Mesenchymal stem cell (in vitro differentiated cells and primary cell): Measurements from ENCODE around the gene TXNRD1.

Experiments
- DNase-seq: peaks from one replicate; pipeline ENCODE4 v3.0.0-alpha.2; 2013
- H2AFZ ChIP-seq: one replicate; pipeline ENCODE4 v1.6.1; 2013; ENCODE audit warnings: low read depth, mild to moderate bottlenecking, control low read depth, inconsistent platforms, low read length, moderate library complexity
- H2AK5ac ChIP-seq: 2 replicates; pipeline ENCODE4 v1.6.1; 2013; ENCODE audit warnings: low read length, moderate library complexity, mild to moderate bottlenecking, inconsistent platforms; ENCODE audit not compliant: severe bottlenecking
- H2BK120ac ChIP-seq: one replicate; pipeline ENCODE4 v1.6.1; 2013; ENCODE audit warnings: low read depth, mild to moderate bottlenecking, inconsistent platforms, low read length, moderate library complexity
- H2BK12ac ChIP-seq, 2 experiments: one replicate each; pipeline ENCODE4 v1.6.1; 2013; ENCODE audit warnings: inconsistent platforms in 2 of 2, low read length in 2 of 2, mild to moderate bottlenecking in 2 of 2, moderate library complexity in 2 of 2, control low read depth in 1 of 2
- H2BK15ac ChIP-seq: one replicate; pipeline ENCODE4 v1.6.1; 2013; ENCODE audit warnings: mild to moderate bottlenecking, low read depth, inconsistent platforms; ENCODE audit not compliant: poor library complexity, severe bottlenecking
- H2BK5ac ChIP-seq: 2 replicates; pipeline ENCODE4 v1.6.1; 2013; ENCODE audit warnings: low read depth, mild to moderate bottlenecking, low read length, control low read depth, inconsistent platforms; ENCODE audit not compliant: poor library complexity, severe bottlenecking
- H3K14ac ChIP-seq, 2 experiments: one replicate each; pipeline ENCODE4 v1.6.1; 2013; ENCODE audit warnings: inconsistent platforms in 2 of 2, low read length in 2 of 2, control low read depth in 1 of 2, mild to moderate bottlenecking in 1 of 2, moderate library complexity in 1 of 2
- H3K18ac ChIP-seq, 2 experiments: one replicate each; pipeline ENCODE4 v1.6.1; 2013; ENCODE audit warnings: inconsistent platforms in 2 of 2, low read length in 2 of 2, control low read depth in 1 of 2, low read depth in 1 of 2, mild to moderate bottlenecking in 1 of 2
- H3K23ac ChIP-seq, 2 experiments: one replicate each; pipeline ENCODE4 v1.6.1; 2013; ENCODE audit warnings: inconsistent platforms in 2 of 2, low read length in 2 of 2, mild to moderate bottlenecking in 2 of 2, moderate library complexity in 2 of 2, control low read depth in 1 of 2
- H3K27ac ChIP-seq: 2 replicates; pipeline ENCODE4 v1.5.1; 2013; ENCODE audit warnings: mild to moderate bottlenecking, moderate library complexity, low read length, control low read depth, inconsistent platforms; ENCODE audit not compliant: poor library complexity, severe bottlenecking
- H3K27me3 ChIP-seq, 2 experiments: 2 replicates each; pipeline versions ENCODE4 v1.6.1 to v1.7.0; 2013; ENCODE audit warnings: low read length in 2 of 2, mild to moderate bottlenecking in 2 of 2, moderate library complexity in 2 of 2, control low read depth in 1 of 2, inconsistent platforms in 1 of 2; ENCODE audit not compliant: control insufficient read depth in 1 of 2, insufficient read depth in 1 of 2
- H3K36me3 ChIP-seq, 2 experiments: 2 replicates each; pipeline versions ENCODE4 v1.6.1 to v1.7.0; 2013; ENCODE audit warnings: low read length in 2 of 2, control low read depth in 1 of 2, inconsistent platforms in 1 of 2, low read depth in 1 of 2, mild to moderate bottlenecking in 1 of 2; ENCODE audit not compliant: insufficient read depth in 2 of 2, control insufficient read depth in 1 of 2
- H3K4ac ChIP-seq, 2 experiments: one replicate each; pipeline ENCODE4 v1.6.1; 2013; ENCODE audit warnings: inconsistent platforms in 2 of 2, low read length in 2 of 2, mild to moderate bottlenecking in 2 of 2, moderate library complexity in 2 of 2, control low read depth in 1 of 2, low read depth in 1 of 2
- H3K4me1 ChIP-seq: 2 replicates; pipeline ENCODE4 v1.6.1; 2013; ENCODE audit warnings: low read depth, low read length, control low read depth; ENCODE audit not compliant: control insufficient read depth, insufficient read depth
- H3K4me2 ChIP-seq: 2 replicates; pipeline ENCODE4 v1.6.1; 2013; ENCODE audit warnings: low read length, mild to moderate bottlenecking, inconsistent platforms; ENCODE audit not compliant: poor library complexity, severe bottlenecking
- H3K4me3 ChIP-seq, 2 experiments: 2 replicates each; pipeline versions ENCODE4 v1.5.1 to v1.7.0; 2013; ENCODE audit warnings: low read length in 2 of 2, mild to moderate bottlenecking in 2 of 2, control low read depth in 1 of 2, low read depth in 1 of 2; ENCODE audit not compliant: insufficient read depth in 1 of 2
- H3K79me1 ChIP-seq: replicated peaks from 2 replicates; pipeline ENCODE4 v1.6.1; 2013; ENCODE audit warnings: mild to moderate bottlenecking, control low read depth, low read length, inconsistent platforms; ENCODE audit not compliant: poor library complexity, severe bottlenecking
- H3K9ac ChIP-seq: 2 replicates; pipeline ENCODE4 v1.7.0; 2013; ENCODE audit warnings: mild to moderate bottlenecking, low read length, moderate library complexity
- H3K9me3 ChIP-seq: 2 replicates; pipeline ENCODE4 v1.7.0; 2013; ENCODE audit warnings: mild to moderate bottlenecking, low read length; ENCODE audit not compliant: control insufficient read depth
- H4K8ac ChIP-seq: one replicate; pipeline ENCODE4 v1.6.1; 2013; ENCODE audit warnings: inconsistent platforms, mild to moderate bottlenecking, low read length, moderate library complexity
- H4K91ac ChIP-seq: one replicate; pipeline ENCODE4 v1.6.1; 2013; ENCODE audit warnings: mild to moderate bottlenecking, low read length, inconsistent platforms
- WGBS: methylation state at CpG from one replicate; pipeline ENCODE4 v1.1.7; 2013; ENCODE audit warnings: mixed read lengths; 5-methylcytosine and 5-hydroxymethylcytosine counted together

TXNRD1 gene

DNA sequence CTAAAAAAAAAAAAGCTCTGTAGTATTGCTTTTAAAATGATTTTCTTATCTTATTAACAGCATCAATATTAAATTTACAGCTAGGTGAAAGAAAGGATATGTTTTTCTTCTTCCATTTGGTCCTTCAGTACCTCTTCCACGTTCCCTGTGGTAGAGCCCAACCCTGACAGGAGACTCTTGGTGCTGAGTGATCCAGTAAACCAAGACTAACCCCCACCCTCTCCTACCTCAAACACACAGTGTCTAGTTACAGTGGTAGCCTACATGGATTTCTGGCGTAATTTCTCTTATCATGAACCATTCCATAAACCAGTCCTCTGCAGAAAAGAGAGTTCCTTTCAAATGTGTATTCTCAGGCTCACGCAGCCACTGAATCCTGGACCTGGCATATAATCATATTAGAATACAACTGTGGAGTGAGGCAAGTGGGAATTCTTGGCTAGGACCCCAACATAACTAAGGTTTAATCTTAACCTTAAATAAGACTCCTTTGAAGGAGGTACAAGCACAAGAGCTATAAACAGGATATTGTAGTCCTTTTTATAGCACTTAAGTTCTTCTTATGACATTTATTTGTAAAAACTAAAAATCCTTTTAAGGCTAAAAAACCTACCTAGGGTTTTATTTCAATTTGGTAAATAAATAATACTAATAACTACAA, 27.1 kb downstream of the TXNRD1 start:
- H3K4ac ChIP-seq, result no peak overlapping the region
- H3K9me3 ChIP-seq, result no peaks in the 10 kb centered on the region
- no peak overlapping the region for H3K4me2 ChIP-seq
- H3K27ac ChIP-seq, result no peak overlapping the region
- H3K4me1 ChIP-seq, result no peaks in the 10 kb centered on the region
- no peak for DNase-seq
- H2BK120ac ChIP-seq, result no peak overlapping the region
- no peak overlapping the region for H4K8ac ChIP-seq
- H3K4me3 ChIP-seq, result no peak overlapping the region
- no peaks in the 10 kb centered on the region for H3K79me1 ChIP-seq
- H4K91ac ChIP-seq, result no peak overlapping the region
- no peak overlapping the region for H2BK12ac ChIP-seq
- H2AK5ac ChIP-seq, result no peak overlapping the region
- no peak overlapping the region for H3K14ac ChIP-seq
- no peak overlapping the region for H3K23ac ChIP-seq
- no peak overlapping the region for H2BK15ac ChIP-seq
- no peak overlapping the region for H2AFZ ChIP-seq
- no peak overlapping the region for H3K9ac ChIP-seq
- H2BK5ac ChIP-seq, result no peak overlapping the region
- H3K36me3 ChIP-seq, result no peaks in the 10 kb centered on the region
- H3K18ac ChIP-seq, result no peak overlapping the region
- 81% methylated on average over 2 of the region's 3 CpGs for WGBS
- no peaks in the 10 kb centered on the region for H3K27me3 ChIP-seq

DNA sequence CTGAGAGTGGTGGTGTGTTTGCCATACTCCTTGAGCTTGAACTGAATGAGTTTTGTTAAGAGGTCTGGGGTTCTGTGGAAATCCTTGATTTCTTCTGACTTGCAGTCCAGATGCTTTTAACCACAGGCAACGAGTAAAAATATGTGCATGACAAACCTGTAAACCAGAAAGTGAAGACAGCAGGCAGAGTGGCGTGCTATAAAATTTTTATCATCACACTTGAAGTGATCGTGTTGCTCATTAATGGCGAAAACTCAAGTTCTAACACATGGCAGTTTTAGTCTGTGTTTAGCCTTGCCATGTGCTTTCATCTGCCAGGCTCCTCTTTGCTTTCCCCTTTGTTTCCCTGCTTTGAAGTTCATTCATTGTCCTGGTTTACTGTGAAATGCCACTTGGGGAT, 28.0 kb downstream of the TXNRD1 start:
- H3K27ac ChIP-seq, result no peak overlapping the region
- no peak overlapping the region for H2BK15ac ChIP-seq
- H3K4me1 ChIP-seq, result no peaks in the 10 kb centered on the region
- H4K91ac ChIP-seq, result no peak overlapping the region
- H4K8ac ChIP-seq, result no peak overlapping the region
- H3K14ac ChIP-seq, result no peak overlapping the region
- H2BK5ac ChIP-seq, result no peak overlapping the region
- no peaks in the 10 kb centered on the region for H3K27me3 ChIP-seq
- no peak overlapping the region for H3K4ac ChIP-seq
- no peaks in the 10 kb centered on the region for H3K79me1 ChIP-seq
- H3K9ac ChIP-seq, result no peak overlapping the region
- no peaks in the 10 kb centered on the region for H3K9me3 ChIP-seq
- no peak overlapping the region for H3K23ac ChIP-seq
- no peak overlapping the region for H2BK120ac ChIP-seq
- no peak overlapping the region for H2BK12ac ChIP-seq
- 80% methylated on average over 4 of the region's 4 CpGs for WGBS
- H3K18ac ChIP-seq, result no peak overlapping the region
- H3K4me3 ChIP-seq, result no peak overlapping the region
- H2AK5ac ChIP-seq, result no peak overlapping the region
- DNase-seq, result no peak
- no peak overlapping the region for H3K4me2 ChIP-seq
- H3K36me3 ChIP-seq, result no peaks in the 10 kb centered on the region
- H2AFZ ChIP-seq, result no peak overlapping the region

DNA sequence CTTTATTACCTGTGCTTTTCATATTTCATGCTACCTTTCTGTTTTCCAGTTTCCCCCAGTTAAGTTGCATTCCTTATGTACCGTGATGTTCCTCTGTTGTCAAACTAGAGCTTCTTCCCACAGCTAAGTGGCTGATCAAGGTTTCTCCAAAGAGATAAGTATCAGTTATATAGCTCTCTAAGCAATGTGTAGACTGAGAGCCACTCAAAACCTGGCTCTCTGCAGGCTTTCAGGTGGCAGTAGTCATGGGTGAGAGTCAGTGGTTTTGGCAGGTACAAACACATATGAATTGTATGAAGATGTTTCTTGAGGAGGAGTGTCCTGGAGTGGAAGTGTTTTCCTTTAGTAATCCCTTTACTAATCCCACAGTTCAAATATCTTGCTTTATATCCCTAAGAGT, 28.4 kb downstream of the TXNRD1 start:
- Histone ChIP-seq H2BK12ac (no peak overlapping the region), H3K23ac (no peak overlapping the region), H4K91ac (no peak overlapping the region), H2AK5ac (no peak overlapping the region), H3K27me3 (no peaks in the 10 kb centered on the region), H3K14ac (no peak overlapping the region), H3K18ac (no peak overlapping the region), H2BK5ac (no peak overlapping the region), H3K79me1 (no peaks in the 10 kb centered on the region), H4K8ac (no peak overlapping the region), H3K4me1 (no peaks in the 10 kb centered on the region), H3K9me3 (no peaks in the 10 kb centered on the region), H2BK120ac (no peak overlapping the region), H3K4me2 (no peak overlapping the region), H3K36me3 (no peaks in the 10 kb centered on the region), H3K4me3 (no peak overlapping the region), H3K4ac (no peak overlapping the region), H3K9ac (no peak overlapping the region), H3K27ac (no peak overlapping the region), H2AFZ (no peak overlapping the region), H2BK15ac (no peak overlapping the region)
- no peak for DNase-seq
- WGBS, result 78% methylated on average over 1 of the region's 1 CpG

DNA sequence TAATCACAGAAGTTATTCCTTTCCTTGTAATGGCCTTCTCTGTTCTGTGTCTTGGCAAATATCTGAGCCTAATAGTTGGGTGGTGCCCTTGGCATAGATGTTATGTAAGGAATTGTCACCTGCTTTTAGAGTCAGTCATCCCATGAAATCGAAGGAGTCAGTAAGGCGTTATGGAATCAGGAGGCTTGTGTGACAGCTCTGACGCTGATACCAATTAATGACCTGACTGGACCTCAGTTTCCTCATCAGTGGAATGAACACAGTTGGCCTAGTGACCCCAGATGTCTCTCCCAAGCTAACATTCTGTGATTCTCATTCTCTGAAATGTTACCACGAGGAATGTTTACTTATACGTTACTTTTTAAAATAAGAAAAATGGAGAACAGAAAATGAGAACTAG, 32.1 kb downstream of the TXNRD1 start:
- Histone ChIP-seq H3K36me3 (no peaks in the 10 kb centered on the region), H4K91ac (no peak overlapping the region), H3K4me2 (no peak overlapping the region), H3K23ac (no peak overlapping the region), H3K9ac (no peak overlapping the region), H3K27me3 (no peaks in the 10 kb centered on the region), H2BK5ac (no peak overlapping the region), H4K8ac (no peak overlapping the region), H3K4ac (no peak overlapping the region), H2AK5ac (no peak overlapping the region), H3K27ac (no peak overlapping the region), H2AFZ (no peak overlapping the region), H3K4me1 (no peaks in the 10 kb centered on the region), H2BK120ac (no peak overlapping the region), H3K4me3 (no peak overlapping the region), H3K9me3 (no peaks in the 10 kb centered on the region), H2BK15ac (no peak overlapping the region), H2BK12ac (no peak overlapping the region), H3K18ac (no peak overlapping the region), H3K14ac (no peak overlapping the region), H3K79me1 (no peaks in the 10 kb centered on the region)
- no peak for DNase-seq
- 98% methylated on average over 5 of the region's 5 CpGs for WGBS
